HepG2 (cell line): ENCODE results near the gene CTCF. TPM values are rescaled to one million over a fixed set of nuclear protein-coding genes. Genes with fewer than 3 reads are reported as not detected.

Source experiments
- DPF2 ChIP-seq: sonication (generic); formaldehyde crosslinking; IDR thresholded peaks from 2 replicates; pipeline ENCODE4 v1.4.0; 2020; ENCODE audit warnings: mild to moderate bottlenecking, low read depth, missing genetic modification reagents, borderline replicate concordance
- ETV6 ChIP-seq: sonication (generic); formaldehyde crosslinking; conservative IDR thresholded peaks from 2 replicates; pipeline ENCODE4 v1.4.0; 2020; ENCODE audit warnings: missing genetic modification reagents
- HNRNPLL ChIP-seq: fragments of 200-400 bp; formaldehyde crosslinking; IDR thresholded peaks from 2 replicates; pipeline ENCODE4 v1.6.1; 2017; ENCODE audit warnings: mild to moderate bottlenecking, low read depth, low read length; ENCODE audit not compliant: poor library complexity, severe bottlenecking
- PITX1 ChIP-seq: sonication (generic); formaldehyde crosslinking; IDR thresholded peaks from 2 replicates; pipeline ENCODE4 v1.5.1; 2020; ENCODE audit warnings: mild to moderate bottlenecking, missing genetic modification reagents
- ZBTB20 ChIP-seq: sonication (generic); formaldehyde crosslinking; IDR thresholded peaks from 2 replicates; pipeline ENCODE4 v1.8.1; 2023; ENCODE audit warnings: missing genetic modification reagents, low read depth, mild to moderate bottlenecking, borderline replicate concordance
- ZBTB42 ChIP-seq: sonication (generic); formaldehyde crosslinking; IDR thresholded peaks from 2 replicates; pipeline ENCODE4 v1.5.0; 2020; ENCODE audit warnings: mild to moderate bottlenecking, missing genetic modification reagents
- ZFY ChIP-seq: sonication (generic); formaldehyde crosslinking; IDR thresholded peaks from 2 replicates; pipeline ENCODE4 v1.4.0; 2020; ENCODE audit warnings: missing genetic modification reagents
- ZNF331 ChIP-seq: sonication (generic); formaldehyde crosslinking; IDR thresholded peaks from 2 replicates; pipeline ENCODE4 v1.4.0; 2020; ENCODE audit warnings: missing genetic modification reagents
- ZNF577 ChIP-seq: sonication (generic); formaldehyde crosslinking; IDR thresholded peaks from 2 replicates; pipeline ENCODE4 v1.4.0; 2020; ENCODE audit warnings: mild to moderate bottlenecking, low read depth, missing genetic modification reagents, borderline replicate concordance
- ZNF678 ChIP-seq: sonication (generic); formaldehyde crosslinking; IDR thresholded peaks from 2 replicates; pipeline ENCODE4 v1.4.0; 2020; ENCODE audit warnings: mild to moderate bottlenecking, missing genetic modification reagents
- ZNF713 ChIP-seq: sonication (generic); formaldehyde crosslinking; IDR thresholded peaks from 2 replicates; pipeline ENCODE4 v1.4.0; 2020; ENCODE audit warnings: mild to moderate bottlenecking, missing genetic modification reagents
- polyA plus RNA-seq, 8 experiments: library from polyadenylated mRNA; depleted of rRNA in 3 of 8; stranded (reverse) in 7 of 8; unstranded in 1 of 8; fragments of >200 nt; fragmentation: Illumina TruSeq in 4 of 8; extraction: Trizol in 4 of 8; gene quantifications; 2 replicates each; pipeline versions ENCODE4 v1.2.1 to v1.2.3, GENCODE V29; 2011 to 2016; ENCODE audit warnings: low read depth in 4 of 8, missing spikeins in 1 of 8, mixed read lengths in 1 of 8; ENCODE audit not compliant: insufficient read depth in 1 of 8
- total RNA-seq, 5 experiments: library from RNA; depleted of rRNA; stranded (reverse); fragments of >200 nt; fragmentation: Illumina TruSeq; extraction: Trizol; gene quantifications; 2 replicates each; pipeline ENCODE4 v1.2.3, GENCODE V29; 2016; ENCODE audit warnings: low read depth in 1 of 5
- TF ChIP-seq, protein P1 (sequence below): sonication (generic); formaldehyde crosslinking; IDR thresholded peaks from 2 replicates; pipeline ENCODE4 v1.8.0; 2022; ENCODE audit warnings: low read depth, missing genetic modification reagents
- TF ChIP-seq, protein P2 (sequence below): sonication (generic); formaldehyde crosslinking; IDR thresholded peaks from 2 replicates; pipeline ENCODE4 v1.5.1; 2020; ENCODE audit warnings: mild to moderate bottlenecking, missing genetic modification reagents, borderline replicate concordance
- TF ChIP-seq, protein P3 (sequence below): sonication (generic); formaldehyde crosslinking; IDR thresholded peaks from 2 replicates; pipeline ENCODE4 v1.5.0; 2020; ENCODE audit warnings: missing genetic modification reagents
- TF ChIP-seq, protein P4 (sequence below): sonication (generic); formaldehyde crosslinking; IDR thresholded peaks from 2 replicates; pipeline ENCODE4 v1.5.0; 2020; ENCODE audit warnings: mild to moderate bottlenecking, missing genetic modification reagents
- TF ChIP-seq, protein P5 (sequence below): sonication (generic); formaldehyde crosslinking; IDR thresholded peaks from 2 replicates; pipeline ENCODE4 v1.9.0; 2021; ENCODE audit warnings: missing genetic modification reagents, borderline replicate concordance

Gene CTCF
- total and polyA plus RNA-seq, 2 of the 13 experiments (the other 11 are each of a cell fraction or from before 2014, with no cell fraction given) = 19.5 to 37.5 TPM

DNA sequence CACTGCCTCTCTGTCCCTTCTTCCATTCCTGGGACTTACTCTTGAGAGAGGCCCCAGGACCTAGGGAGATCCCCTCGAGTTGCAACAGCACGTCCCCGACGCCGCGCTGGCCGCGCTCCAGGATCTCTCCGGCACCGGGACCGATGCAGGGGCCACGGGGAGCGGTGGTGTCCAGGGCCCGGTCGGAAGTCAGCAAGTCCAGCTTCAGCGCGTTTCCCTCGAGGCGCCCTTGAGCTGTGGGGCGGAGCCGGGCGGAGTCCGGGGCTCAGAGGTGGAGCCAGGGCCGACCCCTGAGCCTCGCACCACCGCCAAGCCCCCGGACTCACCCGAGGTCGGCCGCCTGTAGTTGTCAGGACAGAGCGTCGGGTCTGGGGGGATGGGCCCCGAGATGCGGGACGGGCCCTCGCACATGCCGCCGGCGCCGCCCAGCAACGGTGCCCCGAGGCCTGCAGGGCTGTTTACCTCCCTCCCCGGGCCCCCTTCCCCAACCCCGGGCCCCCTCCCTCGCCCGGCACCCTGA lies 103.8 kb downstream of the CTCF start (continued):
- TF ChIP-seq DPF2 = peak; percentile 45; the same call in 1 of the 2 replicates
- TF ChIP-seq ZFY = no peak; the same call in 1 of the 2 replicates
- TF ChIP-seq HNRNPLL = peak; percentile 32
- no peak for TF ChIP-seq ZNF577 (CRISPR knock-in tag)
- peak; percentile 68 for TF ChIP-seq ZBTB20 (CRISPR knock-in tag)
- no peak for TF ChIP-seq ZNF713 (CRISPR knock-in tag)
- TF ChIP-seq PITX1 = peak; percentile 60
- TF ChIP-seq, protein P1, sequence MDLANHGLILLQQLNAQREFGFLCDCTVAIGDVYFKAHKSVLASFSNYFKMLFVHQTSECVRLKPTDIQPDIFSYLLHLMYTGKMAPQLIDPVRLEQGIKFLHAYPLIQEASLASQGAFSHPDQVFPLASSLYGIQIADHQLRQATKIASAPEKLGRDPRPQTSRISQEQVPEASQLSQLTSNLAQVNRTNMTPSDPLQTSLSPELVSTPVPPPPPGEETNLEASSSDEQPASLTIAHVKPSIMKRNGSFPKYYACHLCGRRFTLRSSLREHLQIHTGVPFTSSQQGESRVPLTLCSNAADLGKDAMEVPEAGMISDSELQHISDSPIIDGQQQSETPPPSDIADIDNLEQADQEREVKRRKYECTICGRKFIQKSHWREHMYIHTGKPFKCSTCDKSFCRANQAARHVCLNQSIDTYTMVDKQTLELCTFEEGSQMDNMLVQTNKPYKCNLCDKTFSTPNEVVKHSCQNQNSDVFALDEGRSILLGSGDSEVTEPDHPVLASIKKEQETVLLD = peak; percentile 85
- TF ChIP-seq, protein P2, sequence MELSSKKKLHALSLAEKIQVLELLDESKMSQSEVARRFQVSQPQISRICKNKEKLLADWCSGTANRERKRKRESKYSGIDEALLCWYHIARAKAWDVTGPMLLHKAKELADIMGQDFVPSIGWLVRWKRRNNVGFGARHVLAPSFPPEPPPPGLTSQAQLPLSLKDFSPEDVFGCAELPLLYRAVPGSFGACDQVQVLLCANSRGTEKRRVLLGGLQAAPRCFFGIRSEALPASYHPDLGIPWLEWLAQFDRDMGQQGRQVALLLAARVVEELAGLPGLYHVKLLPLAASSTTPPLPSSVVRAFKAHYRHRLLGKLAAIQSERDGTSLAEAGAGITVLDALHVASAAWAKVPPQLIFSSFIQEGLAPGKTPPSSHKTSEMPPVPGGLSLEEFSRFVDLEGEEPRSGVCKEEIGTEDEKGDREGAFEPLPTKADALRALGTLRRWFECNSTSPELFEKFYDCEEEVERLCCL (CRISPR knock-in tag) = peak; percentile 5; the same call in 1 of the 2 replicates
- TF ChIP-seq, protein P3, sequence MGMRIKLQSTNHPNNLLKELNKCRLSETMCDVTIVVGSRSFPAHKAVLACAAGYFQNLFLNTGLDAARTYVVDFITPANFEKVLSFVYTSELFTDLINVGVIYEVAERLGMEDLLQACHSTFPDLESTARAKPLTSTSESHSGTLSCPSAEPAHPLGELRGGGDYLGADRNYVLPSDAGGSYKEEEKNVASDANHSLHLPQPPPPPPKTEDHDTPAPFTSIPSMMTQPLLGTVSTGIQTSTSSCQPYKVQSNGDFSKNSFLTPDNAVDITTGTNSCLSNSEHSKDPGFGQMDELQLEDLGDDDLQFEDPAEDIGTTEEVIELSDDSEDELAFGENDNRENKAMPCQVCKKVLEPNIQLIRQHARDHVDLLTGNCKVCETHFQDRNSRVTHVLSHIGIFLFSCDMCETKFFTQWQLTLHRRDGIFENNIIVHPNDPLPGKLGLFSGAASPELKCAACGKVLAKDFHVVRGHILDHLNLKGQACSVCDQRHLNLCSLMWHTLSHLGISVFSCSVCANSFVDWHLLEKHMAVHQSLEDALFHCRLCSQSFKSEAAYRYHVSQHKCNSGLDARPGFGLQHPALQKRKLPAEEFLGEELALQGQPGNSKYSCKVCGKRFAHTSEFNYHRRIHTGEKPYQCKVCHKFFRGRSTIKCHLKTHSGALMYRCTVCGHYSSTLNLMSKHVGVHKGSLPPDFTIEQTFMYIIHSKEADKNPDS (CRISPR knock-in tag) = 0 out of 2 replicates have a peak, but pooled peaks have one; percentile 62
- TF ChIP-seq ZNF678 (CRISPR knock-in tag) = no peak
- TF ChIP-seq, protein P4, sequence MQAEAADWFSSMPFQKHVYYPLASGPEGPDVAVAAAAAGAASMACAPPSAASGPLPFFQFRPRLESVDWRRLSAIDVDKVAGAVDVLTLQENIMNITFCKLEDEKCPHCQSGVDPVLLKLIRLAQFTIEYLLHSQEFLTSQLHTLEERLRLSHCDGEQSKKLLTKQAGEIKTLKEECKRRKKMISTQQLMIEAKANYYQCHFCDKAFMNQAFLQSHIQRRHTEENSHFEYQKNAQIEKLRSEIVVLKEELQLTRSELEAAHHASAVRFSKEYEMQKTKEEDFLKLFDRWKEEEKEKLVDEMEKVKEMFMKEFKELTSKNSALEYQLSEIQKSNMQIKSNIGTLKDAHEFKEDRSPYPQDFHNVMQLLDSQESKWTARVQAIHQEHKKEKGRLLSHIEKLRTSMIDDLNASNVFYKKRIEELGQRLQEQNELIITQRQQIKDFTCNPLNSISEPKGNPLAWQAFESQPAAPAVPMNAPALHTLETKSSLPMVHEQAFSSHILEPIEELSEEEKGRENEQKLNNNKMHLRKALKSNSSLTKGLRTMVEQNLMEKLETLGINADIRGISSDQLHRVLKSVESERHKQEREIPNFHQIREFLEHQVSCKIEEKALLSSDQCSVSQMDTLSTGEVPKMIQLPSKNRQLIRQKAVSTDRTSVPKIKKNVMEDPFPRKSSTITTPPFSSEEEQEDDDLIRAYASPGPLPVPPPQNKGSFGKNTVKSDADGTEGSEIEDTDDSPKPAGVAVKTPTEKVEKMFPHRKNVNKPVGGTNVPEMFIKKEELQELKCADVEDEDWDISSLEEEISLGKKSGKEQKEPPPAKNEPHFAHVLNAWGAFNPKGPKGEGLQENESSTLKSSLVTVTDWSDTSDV (CRISPR knock-in tag) = peak; percentile 93
- TF ChIP-seq ETV6 (CRISPR knock-in tag) = no peak; the same call in 1 of the 2 replicates
- TF ChIP-seq ZBTB42 (CRISPR knock-in tag) = peak; percentile 66; the same call in 1 of the 2 replicates
- TF ChIP-seq ZNF331 (CRISPR knock-in tag) = no peak; the same call in 1 of the 2 replicates
- TF ChIP-seq, protein P5, sequence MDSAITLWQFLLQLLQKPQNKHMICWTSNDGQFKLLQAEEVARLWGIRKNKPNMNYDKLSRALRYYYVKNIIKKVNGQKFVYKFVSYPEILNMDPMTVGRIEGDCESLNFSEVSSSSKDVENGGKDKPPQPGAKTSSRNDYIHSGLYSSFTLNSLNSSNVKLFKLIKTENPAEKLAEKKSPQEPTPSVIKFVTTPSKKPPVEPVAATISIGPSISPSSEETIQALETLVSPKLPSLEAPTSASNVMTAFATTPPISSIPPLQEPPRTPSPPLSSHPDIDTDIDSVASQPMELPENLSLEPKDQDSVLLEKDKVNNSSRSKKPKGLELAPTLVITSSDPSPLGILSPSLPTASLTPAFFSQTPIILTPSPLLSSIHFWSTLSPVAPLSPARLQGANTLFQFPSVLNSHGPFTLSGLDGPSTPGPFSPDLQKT (CRISPR knock-in tag) = no peak
